ENCODE measurements around the gene CCDC150. TPM values are rescaled to one million over a fixed set of nuclear protein-coding genes. Genes with fewer than 3 reads are reported as not detected.
"Not testable (repeated sequence)": the region's sequence is repeated elsewhere in the genome, so short reads cannot be mapped to it uniquely, and the experiment has no call there.

The CCDC150 gene
- total and polyA plus RNA-seq, 8 donors, result 0.29 to 19.8 (median 3.2) TPM; not detected in 1

- 61 to 71% (median 69%) methylated on average over 3 of the region's 3 CpGs for WGBS, 5 donors
- no peak for DNase-seq
- Histone ChIP-seq H3K9me3 (no peaks in the 10 kb centered on the region), H3K4me1 (peaks cover 0 to 8% (median 0%) of the 10 kb centered on the region in 4 donors), H3K27ac (no peak overlapping the region), H3K4me3 (no peak overlapping the region), H3K27me3 (no peaks in the 10 kb centered on the region), H3K36me3 (no peaks in the 10 kb centered on the region)
- intact Hi-C loops (cut with DNase I; ENCODE audit: low total_unique reads), result no loop called here
- TF ChIP-seq EP300 (IDR thresholded peaks at IDR 0.05), result no peak
- TF ChIP-seq CTCF (IDR thresholded peaks at IDR 0.05), result no peak
- no peak for TF ChIP-seq POLR2A (IDR thresholded peaks at IDR 0.05)
- no peak for TF ChIP-seq POLR2AphosphoS5 (IDR thresholded peaks at IDR 0.05)
Measured at GRCh38 chr2:196606516-196606915, 33.0 kb upstream of the CCDC150 start.

DNA sequence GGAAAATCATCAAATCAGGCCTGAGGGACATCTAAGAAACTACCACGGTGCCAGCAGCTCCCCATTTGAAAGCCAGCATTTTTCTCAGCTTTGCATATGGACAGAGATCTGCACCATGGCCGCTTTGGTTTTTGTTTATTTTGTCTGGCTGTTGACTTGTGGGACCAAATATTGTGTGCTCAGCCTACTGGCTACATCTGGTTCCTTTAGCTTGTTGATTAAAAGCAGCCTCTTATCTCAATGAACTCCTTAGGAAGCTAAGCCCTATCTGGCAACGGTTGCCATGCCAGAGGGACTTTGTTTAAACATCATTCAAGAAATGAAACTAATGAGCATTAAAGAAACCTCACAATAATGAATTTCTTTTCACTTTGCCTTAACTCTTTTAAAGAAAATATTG lies 32.4 kb upstream of the CCDC150 start:
- 8 to 20% (median 16%) methylated on average over 3 of the region's 3 CpGs for WGBS, 5 donors
- no peaks in the 10 kb centered on the region for H3K36me3 ChIP-seq
- peaks cover 0 to 8% (median 0%) of the 10 kb centered on the region in 4 donors for H3K4me1 ChIP-seq
- H3K27ac ChIP-seq, result no peak overlapping the region
- H3K27me3 ChIP-seq, result no peaks in the 10 kb centered on the region
- TF ChIP-seq EP300 (IDR thresholded peaks at IDR 0.05) (no peak), POLR2A (IDR thresholded peaks at IDR 0.05) (no peak), POLR2AphosphoS5 (IDR thresholded peaks at IDR 0.05) (no peak), CTCF (IDR thresholded peaks at IDR 0.05) (no peak)
- H3K4me3 ChIP-seq, result no peak overlapping the region
- peak in 1 of 2 donors; percentile 41 for DNase-seq
- intact Hi-C loops (cut with DNase I; ENCODE audit: low total_unique reads), result no loop called here
- H3K9me3 ChIP-seq, result no peaks in the 10 kb centered on the region

DNA sequence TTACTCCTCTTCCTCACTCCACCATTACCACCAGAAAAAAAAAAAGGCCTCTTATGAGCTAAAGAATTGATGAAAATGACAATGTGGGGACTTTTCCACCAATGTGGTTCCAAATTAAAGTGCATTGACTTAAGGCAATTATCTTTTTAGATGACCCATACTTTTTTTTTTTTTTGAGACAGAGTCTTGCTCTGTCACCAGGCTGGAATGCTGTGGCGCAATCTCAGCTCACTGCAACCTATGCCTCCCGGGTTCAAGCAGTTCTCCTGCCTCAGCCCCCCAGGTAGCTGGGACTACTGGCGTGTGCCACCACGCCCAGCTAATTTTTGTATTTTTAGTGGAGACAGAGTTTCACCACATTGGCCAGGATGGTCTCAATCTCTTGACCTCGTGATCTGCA lies 31.6 kb upstream of the CCDC150 start:
- H3K27me3 ChIP-seq; H3K4me1 ChIP-seq; H3K9me3 ChIP-seq; intact Hi-C loops (cut with DNase I; ENCODE audit: low total_unique reads); H3K4me3 ChIP-seq; H3K36me3 ChIP-seq; DNase-seq; H3K27ac ChIP-seq: not testable (repeated sequence)
- WGBS, 5 donors, result 87 to 91% (median 89%) methylated on average over 5 of the region's 5 CpGs

DNA sequence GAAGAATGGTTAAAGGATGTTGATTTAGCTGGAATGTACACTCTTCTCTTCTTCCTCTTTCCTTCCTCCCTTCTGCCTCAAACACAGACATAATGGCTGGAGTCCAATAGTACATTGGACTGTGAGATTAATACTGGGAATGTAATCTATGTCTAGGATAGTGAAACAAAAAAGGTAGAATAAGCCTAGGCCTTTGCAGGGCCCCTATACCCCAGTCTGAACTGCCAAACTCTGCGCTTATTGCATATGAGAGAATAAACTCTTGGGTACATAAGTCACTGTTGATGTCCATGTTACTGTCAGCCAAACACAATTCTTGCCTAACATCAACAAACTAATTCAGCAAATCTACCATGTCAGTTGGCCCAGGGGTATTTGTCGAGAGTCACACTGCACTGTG lies 29.7 kb upstream of the CCDC150 start:
- no peak for DNase-seq
- 77 to 93% (median 88%) methylated on average over 2 of the region's 2 CpGs for WGBS, 5 donors
- H3K27me3 ChIP-seq, result no peaks in the 10 kb centered on the region
- intact Hi-C loops (cut with DNase I; ENCODE audit: low total_unique reads), result no loop called here
- no peaks in the 10 kb centered on the region for H3K36me3 ChIP-seq
- H3K4me1 ChIP-seq, result peaks cover 0 to 8% (median 0%) of the 10 kb centered on the region in 4 donors
- no peaks in the 10 kb centered on the region for H3K9me3 ChIP-seq
- TF ChIP-seq CTCF (IDR thresholded peaks at IDR 0.05), result no peak
- TF ChIP-seq POLR2A (IDR thresholded peaks at IDR 0.05), result no peak
- TF ChIP-seq EP300 (IDR thresholded peaks at IDR 0.05), result no peak
- no peak for TF ChIP-seq POLR2AphosphoS5 (IDR thresholded peaks at IDR 0.05)
- no peak overlapping the region for H3K4me3 ChIP-seq
- H3K27ac ChIP-seq, result no peak overlapping the region

DNA sequence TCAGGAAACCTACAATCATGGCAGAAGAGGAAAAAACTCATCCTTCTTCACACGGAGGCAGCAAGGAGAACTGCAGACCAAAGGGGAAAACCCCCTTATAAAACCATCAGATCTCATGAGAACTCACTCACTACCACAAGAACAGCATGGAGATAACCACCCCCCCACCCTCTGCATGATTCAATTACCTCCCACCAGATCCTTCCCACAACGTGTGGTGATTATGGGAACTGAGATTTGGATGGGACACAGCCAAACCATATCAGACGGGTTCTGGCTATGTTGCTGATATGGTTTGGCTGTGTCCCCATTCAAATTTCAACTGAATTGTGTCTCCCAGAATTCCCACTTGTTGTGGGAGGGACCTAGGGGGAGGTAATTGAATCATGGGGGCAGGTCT lies 28.7 kb upstream of the CCDC150 start:
- no peak for DNase-seq
- Histone ChIP-seq H3K27ac (no peak overlapping the region), H3K27me3 (no peaks in the 10 kb centered on the region), H3K36me3 (no peaks in the 10 kb centered on the region), H3K4me3 (no peak overlapping the region), H3K4me1 (peaks cover 0 to 8% (median 0%) of the 10 kb centered on the region in 4 donors), H3K9me3 (no peaks in the 10 kb centered on the region)
- 38 to 55% (median 44%) methylated on average over 3 of the region's 3 CpGs for whole genome bisulfite sequencing, 5 donors
- TF ChIP-seq POLR2A (IDR thresholded peaks at IDR 0.05) (no peak), CTCF (IDR thresholded peaks at IDR 0.05) (no peak), EP300 (IDR thresholded peaks at IDR 0.05) (no peak), POLR2AphosphoS5 (IDR thresholded peaks at IDR 0.05) (no peak)
- intact Hi-C loops (cut with DNase I; ENCODE audit: low total_unique reads), result no loop called here

All from stomach (tissue), 9 donors.